ENCODE measurements around the gene MYH16.

GRCh38 chr7:99289185-99289584, 16.5 kb downstream of the MYH16 start:
- TF ChIP-seq GABPA (IDR thresholded peaks at IDR 0.05 in 1 of 2, conservative IDR thresholded peaks at IDR 0.05 in 1 of 2), result no peak
- TF ChIP-seq TAF1 (conservative IDR thresholded peaks at IDR 0.05), result no peak
- TF ChIP-seq YY1 (IDR thresholded peaks at IDR 0.05), result no peak
- no peak for TF ChIP-seq CTCF (IDR thresholded peaks at IDR 0.05; ENCODE audit: low read depth, low read length, missing input control)
- no peak for TF ChIP-seq ZBTB33 (IDR thresholded peaks at IDR 0.05)
- no peak for TF ChIP-seq RAD21 (IDR thresholded peaks at IDR 0.05)
- no peak for TF ChIP-seq ATF3 (IDR thresholded peaks at IDR 0.05)
- TF ChIP-seq RXRA (IDR thresholded peaks at IDR 0.05), result no peak
- no peak for TF ChIP-seq MAX (IDR thresholded peaks at IDR 0.05)
- TF ChIP-seq FOXA1 (IDR thresholded peaks at IDR 0.05), result no peak
- no peak for TF ChIP-seq NR2F2 (IDR thresholded peaks at IDR 0.05)
